ENCODE measurements around the gene AMHR2.

AMHR2 gene

DNA sequence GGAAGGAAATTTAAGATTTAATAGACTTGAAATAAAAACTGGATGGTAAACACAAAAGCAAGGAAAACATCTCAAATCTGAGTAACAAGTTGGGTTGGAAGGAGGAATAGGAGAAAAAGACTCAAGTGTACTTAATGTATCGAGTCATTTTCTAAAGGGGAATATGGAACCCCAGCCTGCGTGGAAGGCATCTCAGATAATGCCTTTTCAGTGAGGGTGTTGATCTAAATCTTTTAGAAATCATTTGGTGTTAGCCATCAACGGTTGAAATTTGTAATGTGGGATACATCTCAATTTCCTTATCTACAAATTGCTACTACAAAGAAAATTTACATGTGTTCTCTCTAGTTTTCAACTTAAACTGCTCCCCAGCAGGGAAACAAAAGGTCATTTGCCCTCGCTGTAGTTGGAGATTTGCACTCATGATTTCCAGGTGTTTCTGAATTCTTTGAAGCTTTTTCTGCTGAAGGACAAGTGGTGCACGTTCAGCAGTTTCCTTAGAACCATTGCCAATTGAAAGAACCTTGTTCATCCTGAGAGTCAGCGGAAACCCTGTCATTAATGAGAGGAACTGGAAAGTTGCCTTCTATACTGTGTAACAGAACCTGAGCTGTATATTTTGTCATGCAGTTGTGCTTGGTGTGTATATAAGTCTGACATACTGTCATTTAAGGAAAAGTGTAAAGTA lies 30.4 kb downstream of the AMHR2 start:
- DNase-seq: no peak

DNA sequence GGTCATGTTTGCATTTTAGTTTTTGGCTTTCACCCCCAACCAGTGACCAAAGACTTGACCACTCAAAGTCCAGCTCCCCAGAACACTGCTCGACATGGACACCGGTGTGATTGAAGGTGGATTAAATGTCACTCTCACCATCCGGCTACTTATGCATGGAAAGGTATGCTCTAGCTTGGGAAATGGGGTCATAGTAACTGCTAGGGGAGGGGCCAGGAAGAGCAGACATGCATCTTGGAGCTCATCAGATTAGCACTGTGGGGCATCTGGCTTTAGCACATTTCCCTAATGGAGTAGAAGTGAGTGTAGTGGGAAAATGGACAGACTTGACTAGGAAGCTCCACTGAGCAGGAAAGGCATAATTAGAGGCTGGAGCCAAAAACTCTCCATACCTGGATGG lies 31.1 kb downstream of the AMHR2 start:
- no peak for DNase-seq

DNA sequence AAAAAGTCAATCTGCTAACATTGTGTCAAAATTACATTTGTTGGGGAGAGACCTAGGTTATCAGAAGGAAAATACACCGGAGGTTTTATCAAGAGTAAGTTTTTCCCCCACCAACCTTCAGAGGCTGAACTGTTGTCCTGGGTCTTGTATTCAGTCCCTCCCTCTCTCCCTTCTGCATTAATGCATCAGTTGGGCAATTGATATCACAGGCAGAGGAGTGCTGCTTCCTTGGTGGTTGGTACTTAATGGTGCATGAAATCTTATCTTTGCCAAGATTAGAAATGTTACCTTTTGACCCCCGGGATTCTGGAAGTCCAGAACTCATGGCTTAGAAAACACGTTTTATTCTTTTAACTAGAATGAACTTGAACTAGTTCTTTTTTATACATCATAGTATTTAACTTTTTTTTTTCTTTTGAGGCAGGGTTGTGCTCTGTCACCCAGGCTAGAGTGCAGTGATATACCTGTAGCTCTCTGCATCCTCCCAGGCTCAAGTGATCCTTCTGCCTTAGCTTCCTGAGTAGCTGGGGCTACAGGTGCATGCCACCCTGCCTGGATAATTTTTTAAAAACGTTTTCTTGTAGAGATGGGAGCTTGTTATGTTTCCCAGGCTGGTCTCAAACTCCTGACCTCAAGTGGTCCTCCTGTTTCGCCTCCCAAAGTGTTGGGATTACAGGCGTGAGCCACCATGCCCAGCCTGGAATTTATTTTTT lies 33.2 kb downstream of the AMHR2 start:
- no peak for DNase-seq

DNA sequence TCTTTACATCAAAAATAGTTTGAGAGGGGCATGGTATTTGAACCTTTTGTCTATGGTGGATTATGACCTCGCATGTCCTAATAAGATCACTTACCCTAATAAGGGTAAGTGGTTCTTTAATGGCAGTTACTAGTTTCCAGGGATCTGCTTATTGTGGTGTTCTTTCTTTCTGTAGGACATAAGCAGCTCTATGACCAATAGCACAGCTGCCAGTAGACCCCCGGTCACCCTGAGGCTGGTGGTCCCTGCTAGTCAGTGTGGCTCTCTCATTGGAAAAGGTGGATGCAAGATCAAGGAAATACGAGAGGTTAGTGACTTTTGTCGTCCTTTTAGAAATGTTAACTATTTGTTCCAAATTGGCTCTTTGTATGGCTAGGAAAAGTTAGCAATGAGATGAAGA lies 35.4 kb downstream of the AMHR2 start:
- no peak for DNase-seq

DNA sequence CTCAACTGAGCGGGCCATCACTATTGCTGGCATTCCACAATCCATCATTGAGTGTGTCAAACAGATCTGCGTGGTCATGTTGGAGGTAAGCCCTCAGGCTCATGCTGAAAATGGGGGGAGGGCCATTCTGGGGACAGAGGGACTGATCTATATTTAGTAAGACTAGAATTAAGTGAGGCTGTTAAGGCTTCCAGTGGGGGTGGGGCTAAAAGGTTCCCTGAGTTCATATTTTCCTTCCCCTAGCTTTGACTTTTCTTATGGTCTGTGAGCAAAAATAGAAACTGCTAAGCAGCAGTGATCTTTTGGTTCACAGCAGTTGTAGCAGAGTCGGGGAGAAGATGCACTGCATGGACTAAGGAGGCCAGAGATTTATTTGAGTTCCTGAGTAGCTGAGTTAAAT lies 37.4 kb downstream of the AMHR2 start:
- DNase-seq: no peak

DNA sequence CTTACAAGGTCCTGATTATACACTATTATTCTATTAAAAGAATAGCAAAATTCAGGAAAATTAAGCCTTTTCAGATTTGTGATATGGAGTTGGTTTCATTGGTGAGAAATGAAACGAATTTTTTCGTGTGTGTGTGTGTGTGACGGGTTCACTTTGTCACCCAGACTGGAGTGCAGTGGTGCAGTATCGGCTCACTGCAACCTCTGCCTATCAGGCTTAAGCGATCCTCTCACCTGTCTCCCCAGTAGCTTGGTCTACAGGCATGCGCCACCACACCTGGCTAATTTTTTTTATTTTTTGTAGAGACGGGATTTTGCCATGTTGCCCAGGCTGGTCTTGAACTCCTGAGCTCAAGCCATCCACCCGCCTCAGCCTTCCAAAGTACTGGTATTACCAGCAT lies 37.9 kb downstream of the AMHR2 start:
- no peak for DNase-seq

DNA sequence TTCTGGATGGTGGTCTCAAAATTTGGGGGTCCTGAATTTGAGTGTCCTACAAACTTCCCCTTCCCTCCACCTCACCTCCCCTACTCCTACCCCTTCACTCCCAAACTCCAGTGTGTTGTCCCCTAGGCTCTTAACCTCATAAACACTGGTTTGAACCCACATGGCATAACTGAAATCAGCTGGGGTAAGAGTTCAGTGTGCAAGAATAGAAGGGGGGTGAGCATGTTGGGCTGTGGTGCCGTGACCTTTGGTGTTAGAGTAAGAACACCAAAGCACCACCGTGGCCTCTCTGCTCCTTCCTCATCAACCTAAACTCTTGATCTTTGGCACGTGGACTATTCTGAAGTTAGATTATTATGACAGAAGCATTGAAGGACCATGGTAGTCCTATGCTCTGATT lies 39.3 kb downstream of the AMHR2 start:
- DNase-seq: no peak

DNA sequence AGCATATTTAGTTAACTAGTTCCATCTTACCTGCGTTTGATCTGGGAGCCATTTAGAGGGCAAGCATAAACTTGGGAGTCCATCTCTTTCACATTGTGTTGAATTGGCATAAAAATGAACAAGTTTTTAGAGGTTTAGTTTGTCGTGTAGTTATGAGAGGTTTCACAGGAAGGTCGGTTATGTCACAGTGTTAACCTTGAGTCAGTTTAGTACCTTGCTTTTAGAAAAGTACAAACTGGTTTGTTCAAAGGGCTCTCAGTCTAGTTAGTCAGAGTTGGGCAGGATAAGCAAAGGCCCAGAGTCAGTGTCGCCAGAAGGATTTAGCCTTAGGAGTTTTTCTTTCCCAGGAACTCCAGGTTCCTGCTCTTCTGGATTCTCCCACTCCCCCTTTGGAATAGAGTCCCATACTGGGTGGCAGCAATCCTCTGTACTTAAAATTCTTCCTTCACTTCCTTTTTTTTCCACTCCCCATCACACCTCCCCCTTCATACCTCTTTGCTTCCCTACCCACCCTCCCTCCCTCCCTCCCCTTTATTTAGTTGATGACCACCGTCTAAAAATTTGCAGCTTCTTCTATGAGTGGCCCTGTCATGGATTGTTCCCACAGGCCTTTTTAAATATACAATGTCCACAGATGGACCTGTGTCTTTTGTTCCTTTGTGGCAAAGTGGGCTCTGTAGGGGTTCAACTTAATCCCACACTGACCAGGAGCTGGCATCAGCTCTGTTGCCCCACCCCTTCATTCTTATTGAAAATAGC lies 40.3 kb downstream of the AMHR2 start:
- no peak for DNase-seq

DNA sequence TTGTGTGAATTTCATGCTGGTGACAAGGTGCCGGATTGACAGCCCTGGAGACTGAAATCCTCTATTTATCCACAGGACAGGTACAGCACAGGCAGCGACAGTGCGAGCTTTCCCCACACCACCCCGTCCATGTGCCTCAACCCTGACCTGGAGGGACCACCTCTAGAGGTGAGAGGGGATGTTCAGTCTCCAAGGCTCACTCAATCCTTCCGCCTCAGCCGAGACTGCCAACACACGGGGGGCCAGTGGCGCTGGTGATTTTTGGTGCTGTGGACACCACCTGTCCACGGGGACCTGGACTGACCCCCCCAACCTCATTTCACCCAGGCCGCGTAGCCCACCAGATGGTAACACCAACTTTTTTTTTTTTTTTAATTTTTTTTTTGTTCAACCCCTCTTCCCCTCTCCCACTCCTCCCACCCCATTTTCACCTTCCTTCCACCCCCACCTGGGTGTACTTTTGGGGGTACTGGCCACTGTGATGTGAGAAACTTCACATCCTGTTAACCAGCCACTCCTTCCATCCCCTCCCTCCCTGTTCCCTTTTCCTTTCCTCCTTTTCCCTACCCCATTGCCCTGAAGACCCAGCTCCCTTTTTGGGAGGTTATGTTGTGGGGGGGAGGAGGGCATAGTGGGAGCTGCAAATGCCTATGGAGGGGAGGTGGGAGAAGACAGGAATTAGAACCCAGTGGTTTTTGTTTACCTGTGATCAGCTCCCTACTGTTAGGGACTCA lies 41.2 kb downstream of the AMHR2 start:
- DNase-seq: no peak

DNA sequence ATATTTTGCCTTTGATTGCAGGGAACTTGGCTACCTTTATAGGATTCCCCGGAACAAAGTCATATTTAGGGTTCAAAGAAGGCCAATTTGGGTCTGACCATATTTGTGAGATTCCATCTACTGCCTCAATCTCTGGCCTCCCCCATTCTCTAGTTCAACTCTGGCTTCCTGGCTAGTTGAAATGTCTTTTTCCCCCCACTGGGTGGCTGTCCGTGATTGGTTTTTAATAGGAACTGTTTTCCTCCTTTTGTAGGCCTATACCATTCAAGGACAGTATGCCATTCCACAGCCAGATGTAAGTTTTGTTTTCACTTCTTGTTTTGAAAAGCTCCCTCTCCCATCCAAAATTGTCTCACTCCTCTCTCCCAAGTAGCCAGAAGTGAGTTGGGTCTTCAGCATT lies 42.0 kb downstream of the AMHR2 start:
- no peak for DNase-seq

DNA sequence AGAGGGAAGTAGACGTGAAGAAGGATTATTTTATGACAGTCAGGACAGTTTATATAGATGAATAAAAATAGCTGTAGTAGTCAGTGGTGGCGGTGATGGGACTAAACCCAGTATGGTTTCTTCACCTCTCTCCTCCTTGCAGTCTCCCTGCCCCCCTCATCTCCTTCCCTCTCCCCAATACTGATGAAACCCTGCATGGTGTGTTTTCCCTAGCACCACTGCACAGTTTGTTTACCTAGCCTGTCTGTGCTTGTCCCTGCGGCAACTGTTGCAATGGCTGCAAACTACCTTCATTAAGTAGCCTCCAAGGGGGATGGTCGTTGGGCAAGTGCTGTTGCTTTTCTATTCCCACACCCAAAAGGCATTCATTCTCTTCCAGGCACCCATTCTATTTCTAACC lies 43.0 kb downstream of the AMHR2 start:
- DNase-seq: no peak

DNA sequence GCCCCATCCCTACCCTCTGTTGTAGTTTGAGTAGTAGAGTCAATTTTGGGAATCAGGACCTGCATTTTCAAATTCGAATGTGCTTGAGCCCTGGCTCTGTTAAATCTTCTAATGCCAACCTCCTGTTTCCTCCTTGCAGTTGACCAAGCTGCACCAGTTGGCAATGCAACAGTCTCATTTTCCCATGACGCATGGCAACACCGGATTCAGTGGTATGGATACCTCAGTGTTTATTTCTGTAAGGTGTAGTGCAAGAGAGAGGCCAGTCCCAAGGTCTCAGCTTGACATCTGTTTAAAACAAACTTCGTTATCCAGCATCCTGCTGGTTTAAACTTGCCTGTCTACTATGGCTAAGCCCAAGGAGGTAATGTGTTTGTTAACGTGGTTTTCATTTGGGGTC lies 43.4 kb downstream of the AMHR2 start:
- DNase-seq: no peak

DNA sequence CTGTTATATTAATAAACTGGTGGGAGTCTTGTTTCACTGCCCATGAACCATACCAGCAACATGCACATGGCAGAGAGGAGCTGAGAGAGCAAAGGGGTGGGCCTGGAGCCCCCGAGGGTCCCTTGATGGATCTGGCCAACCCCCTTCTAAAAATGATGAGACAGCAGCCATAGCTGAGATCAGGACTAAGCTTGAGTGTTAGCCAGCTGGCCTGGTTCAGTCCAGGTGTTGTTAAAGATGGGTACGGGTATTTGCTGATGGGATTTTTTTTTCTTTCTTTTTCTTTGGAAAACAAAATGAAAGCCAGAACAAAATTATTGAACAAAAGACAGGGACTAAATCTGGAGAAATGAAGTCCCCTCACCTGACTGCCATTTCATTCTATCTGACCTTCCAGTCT lies 44.2 kb downstream of the AMHR2 start:
- DNase-seq: no peak

DNA sequence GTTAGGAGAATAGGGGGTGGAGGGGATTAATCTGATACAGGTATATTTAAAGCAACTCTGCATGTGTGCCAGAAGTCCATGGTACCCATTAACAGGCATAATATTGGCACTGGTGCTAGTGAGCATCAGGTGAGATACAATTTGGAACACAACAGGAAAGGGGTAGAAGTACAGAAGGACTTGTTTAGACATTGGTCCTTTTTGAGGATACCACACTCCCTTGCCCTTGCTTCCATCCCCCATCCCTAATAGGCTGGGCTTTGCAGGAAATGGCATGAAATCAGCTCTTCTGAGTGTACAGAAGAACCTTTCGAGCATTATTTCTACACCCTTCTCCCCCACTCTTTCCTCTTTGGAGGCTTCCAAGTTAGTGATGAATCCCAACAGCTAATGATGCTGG lies 44.6 kb downstream of the AMHR2 start:
- no peak for DNase-seq

DNA sequence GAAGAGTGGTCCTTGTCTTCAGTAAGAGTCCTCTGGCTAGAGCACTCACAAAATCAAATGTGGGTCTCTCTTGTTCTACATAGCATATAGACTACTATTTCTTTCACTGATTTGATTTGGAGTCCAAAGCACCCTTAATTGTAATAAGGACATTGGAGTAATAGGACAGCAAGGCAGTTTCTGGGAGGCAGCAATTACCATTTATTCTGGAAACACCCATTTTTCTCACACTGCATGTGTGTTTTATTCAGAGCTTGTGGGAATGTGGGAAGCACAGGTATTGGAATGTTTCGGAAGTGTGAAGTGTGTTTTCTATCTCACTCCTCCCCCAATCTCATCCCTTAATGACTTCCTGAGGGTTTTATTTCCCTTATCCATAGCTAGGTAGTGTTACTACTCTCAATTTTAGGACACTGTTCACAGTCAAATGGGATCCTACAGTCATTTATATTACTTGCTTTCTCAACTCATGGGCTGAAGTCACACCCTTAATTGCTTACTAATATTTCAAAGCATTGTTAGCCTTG lies 48.5 kb downstream of the AMHR2 start:
- DNase-seq: no peak

DNA sequence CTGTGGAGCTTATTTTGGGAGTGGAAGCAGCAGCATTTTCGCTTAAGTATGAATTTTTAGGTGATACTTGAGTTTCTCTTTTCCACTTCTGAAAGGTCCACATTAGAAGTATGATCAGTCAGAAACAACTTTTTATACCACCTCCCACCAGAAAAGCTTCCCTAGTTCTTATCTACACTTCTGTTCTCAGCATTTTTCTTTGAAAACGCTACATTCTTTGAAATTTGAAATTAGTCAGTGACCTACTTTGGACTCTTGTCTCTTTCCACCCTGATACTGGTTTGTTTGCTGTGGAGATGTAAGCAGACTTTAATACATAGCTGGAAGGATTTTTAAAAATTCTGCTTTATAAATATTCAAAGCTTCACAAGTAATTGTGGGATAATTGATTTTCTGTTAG lies 50.4 kb downstream of the AMHR2 start:
- DNase-seq: no peak

DNA sequence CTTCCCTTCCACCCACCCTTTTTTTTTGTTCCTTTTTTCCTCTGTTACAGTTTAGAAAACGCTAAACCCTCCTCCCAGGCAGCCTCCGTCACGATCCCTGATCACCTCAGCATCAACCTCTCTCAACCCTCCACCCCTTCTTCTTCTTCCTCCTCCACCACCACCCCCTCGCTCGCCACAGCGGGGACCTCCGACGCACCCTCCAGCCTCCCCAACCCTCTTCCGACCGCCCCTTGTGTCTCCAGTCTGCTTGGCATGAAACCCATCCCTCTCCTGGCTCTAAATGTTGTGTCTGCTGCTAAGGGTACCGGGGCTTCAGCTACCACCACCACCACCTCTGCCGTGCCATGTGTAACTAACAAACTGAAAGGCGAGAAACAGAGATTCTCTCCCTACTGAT lies 51.2 kb downstream of the AMHR2 start:
- DNase-seq: no peak

DNA sequence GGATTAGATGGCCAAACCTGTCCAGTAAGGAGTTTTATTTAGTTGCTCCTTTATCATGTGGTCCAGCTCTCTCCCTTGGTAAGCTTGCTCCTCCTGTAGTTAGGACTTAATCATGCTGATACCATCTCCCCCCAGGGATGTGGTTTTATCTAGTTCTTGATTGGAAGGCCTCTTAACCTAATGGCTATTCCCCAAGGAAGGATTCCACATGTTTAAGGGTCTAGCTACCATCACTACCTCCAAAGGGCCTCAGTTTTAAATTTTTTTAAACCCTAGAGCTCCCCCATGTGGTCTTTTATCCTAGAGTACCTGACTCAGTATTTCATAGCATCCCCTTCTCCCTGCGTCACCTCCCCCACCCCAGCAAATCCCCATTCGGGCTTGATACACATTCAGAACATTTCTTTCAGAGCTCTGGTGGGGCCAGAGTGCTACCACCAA lies 53.1 kb downstream of the AMHR2 start:
- no peak for DNase-seq

DNA sequence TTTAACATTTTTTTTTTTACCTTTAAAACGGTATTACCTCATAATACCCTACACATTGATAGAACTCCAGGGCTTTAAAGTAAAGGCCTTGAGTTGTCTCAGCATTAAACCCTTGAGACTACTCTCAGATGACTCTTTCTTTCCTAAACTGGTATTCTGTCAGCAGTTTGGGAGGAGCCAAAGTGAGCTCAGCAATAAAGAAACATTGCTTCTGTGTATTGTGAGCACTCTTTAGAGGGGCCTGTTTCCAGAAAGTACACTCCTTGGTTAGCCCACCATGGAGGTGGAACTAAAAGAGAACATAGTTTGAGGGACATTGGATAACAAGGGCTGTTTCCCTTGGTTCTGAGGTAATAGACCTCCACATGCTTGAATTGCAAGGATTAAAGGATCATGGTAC lies 55.2 kb downstream of the AMHR2 start:
- no peak for DNase-seq

DNA sequence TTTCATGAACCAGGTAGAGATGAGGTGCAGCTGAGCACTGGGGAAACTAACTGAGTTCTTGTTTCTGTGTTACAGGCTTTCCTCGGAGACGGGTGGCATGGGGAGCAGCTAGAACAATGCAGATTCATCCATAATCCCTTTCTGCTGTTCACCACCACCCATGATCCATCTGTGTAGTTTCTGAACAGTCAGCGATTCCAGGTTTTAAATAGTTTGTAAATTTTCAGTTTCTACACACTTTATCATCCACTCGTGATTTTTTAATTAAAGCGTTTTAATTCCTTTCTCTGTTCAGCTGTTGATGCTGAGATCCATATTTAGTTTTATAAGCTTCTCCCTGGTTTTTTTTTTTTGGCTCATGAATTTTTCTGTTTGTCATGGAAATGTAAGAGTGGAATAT lies 55.7 kb downstream of the AMHR2 start:
- no peak for DNase-seq

DNA sequence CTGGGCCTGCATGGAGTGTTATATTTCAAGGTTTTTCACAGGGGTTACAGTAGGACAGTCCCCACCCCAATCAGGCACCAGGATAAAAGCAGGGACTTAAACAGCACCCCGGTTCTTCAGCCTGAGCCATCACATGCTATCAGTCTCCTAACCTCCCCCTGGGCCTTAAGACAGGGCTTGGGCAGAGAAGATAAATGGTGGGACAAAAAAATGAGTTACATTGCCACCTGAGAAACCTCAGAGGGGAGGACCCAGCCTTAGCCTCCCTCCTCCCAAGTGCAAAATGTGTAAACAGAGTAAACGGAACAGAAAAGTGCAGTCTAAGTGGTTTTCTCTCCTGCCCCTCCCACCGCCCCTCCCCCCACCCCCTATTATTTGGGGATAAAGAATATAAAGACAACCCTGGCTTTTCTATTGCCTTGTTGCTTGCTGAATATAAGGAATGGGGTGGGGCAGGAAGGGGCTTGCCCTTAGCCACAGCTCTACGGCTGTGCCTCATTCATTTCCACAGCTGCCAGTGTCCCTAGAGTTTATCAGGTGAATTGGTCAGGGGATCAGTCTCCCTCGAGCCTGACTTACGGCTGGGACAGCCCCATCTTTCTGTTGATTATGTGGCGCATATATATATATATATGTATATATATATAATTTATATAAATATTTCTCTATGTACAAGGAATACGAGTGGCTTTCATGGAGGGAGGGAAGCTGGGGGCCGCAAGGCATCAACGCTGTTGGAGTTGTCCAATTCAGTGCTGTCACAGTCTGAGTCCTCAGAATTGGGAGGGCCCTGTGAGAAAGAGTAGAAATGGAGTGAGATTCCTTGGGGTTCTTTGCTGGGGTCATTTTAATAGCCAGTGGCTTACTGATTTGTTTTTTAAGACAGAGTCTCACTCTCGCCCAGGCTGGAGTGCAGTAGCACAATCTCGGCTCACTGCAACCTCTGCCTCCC lies 57.1 kb downstream of the AMHR2 start:
- DNase-seq: no peak

All from central memory CD4-positive, alpha-beta T cell (primary cell).